Muscle of leg (tissue), 11 donors: Measurements from ENCODE around the gene MAST4. TPM values are rescaled to one million over a fixed set of nuclear protein-coding genes. Genes with fewer than 3 reads are reported as not detected.
"Not testable (repeated sequence)": the region's sequence is repeated elsewhere in the genome, so short reads cannot be mapped to it uniquely, and the experiment has no call there.

ENCODE experiments used
- DNase-seq: peaks from one replicate; pipeline ENCODE4 v3.0.0; 2013
- H3K27ac ChIP-seq: one replicate; pipeline ENCODE4 v1.5.1; 2013; ENCODE audit warnings: mild to moderate bottlenecking, low read length, control low read depth
- H3K27me3 ChIP-seq: one replicate; pipeline ENCODE4 v1.6.1; 2013; ENCODE audit warnings: low read length; ENCODE audit not compliant: control insufficient read depth, insufficient read depth
- H3K36me3 ChIP-seq: one replicate; pipeline ENCODE4 v1.6.1; 2013; ENCODE audit warnings: low read length; ENCODE audit not compliant: control insufficient read depth, insufficient read depth
- H3K4me1 ChIP-seq: one replicate; pipeline ENCODE4 v1.6.1; 2013; ENCODE audit warnings: low read length; ENCODE audit not compliant: control insufficient read depth, insufficient read depth
- H3K4me3 ChIP-seq: one replicate; pipeline ENCODE4 v1.5.1; 2013; ENCODE audit warnings: low read length, control low read depth
- H3K9me3 ChIP-seq: replicated peaks from 2 replicates; pipeline ENCODE4 v1.6.1; 2013; ENCODE audit warnings: low read depth, low read length; ENCODE audit not compliant: control insufficient read depth
- WGBS: methylation state at CpG from one replicate; pipeline ENCODE4 v1.1.5; 2013; ENCODE audit warnings: missing lambda C conversion rate; ENCODE audit not compliant: insufficient coverage; 5-methylcytosine and 5-hydroxymethylcytosine counted together
- polyA plus RNA-seq, 8 donors: library from polyadenylated mRNA; unstranded; fragments of 120-200 nt; gene quantifications; one replicate each; pipeline versions ENCODE4 v1.2.1 to v1.2.3, GENCODE V29; 2013; ENCODE audit warnings: inconsistent platforms in 1 of 8, low replicate concordance in 1 of 8; ENCODE audit not compliant: insufficient read length in 8 of 8, insufficient read depth in 1 of 8
- total RNA-seq: library from RNA; stranded (reverse); fragments of 120-200 nt; gene quantifications from one replicate; pipeline ENCODE4 v1.2.4, GENCODE V29; 2013

MAST4 gene
- total and polyA plus RNA-seq, 9 donors = 7.3 to 15.4 (median 10.9) TPM

DNA sequence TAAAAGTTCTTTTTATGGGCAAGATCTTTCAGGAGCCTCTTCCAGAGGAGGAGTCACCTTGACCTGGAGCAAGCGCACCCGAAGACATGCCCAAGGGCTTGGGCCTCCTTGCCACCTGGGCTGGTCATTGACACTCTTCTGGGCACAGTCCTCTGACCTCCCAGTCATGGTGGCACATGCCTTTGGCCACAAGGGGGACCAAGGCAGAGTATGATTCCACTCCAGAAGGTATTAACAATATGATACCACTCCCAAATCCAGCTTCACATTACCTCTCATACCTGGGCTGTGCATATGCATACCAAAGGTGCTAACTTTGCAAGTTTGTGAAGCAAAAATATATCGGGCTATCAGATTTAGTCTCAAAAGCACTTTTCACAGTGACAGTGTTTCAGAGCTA is 84.6 kb downstream of the MAST4 start:
- WGBS = 83% methylated on average over 3 of the region's 3 CpGs
- no peaks in the 10 kb centered on the region for H3K36me3 ChIP-seq
- H3K27me3 ChIP-seq = peaks cover 2% of the 10 kb centered on the region
- H3K4me1 ChIP-seq = no peaks in the 10 kb centered on the region
- no peak for DNase-seq
- H3K4me3 ChIP-seq = no peak overlapping the region
- H3K9me3 ChIP-seq = no peaks in the 10 kb centered on the region
- H3K27ac ChIP-seq = no peak overlapping the region

DNA sequence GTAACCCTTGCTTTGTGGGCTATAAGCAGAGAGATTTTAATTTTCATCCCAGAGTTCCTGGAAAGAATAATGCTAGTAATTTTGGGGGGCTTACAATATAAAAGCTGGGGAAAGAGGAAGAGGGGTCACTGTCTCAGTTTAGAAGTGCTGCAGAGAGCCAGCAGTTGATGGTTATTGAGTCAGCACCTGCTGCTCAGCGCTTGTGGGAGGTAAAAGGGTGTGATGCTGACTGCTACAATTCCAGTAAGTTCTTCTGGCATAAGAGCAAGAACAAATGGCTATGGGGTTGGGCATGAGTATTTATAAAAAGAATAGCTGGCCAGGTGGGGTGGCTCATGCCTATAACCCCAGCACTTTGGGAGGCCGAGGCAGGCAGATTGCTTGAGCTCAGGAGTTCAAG is 88.5 kb downstream of the MAST4 start:
- DNase-seq = no peak
- Histone ChIP-seq H3K4me1 (no peaks in the 10 kb centered on the region), H3K9me3 (no peaks in the 10 kb centered on the region), H3K27ac (no peak overlapping the region), H3K27me3 (no peaks in the 10 kb centered on the region), H3K36me3 (no peaks in the 10 kb centered on the region), H3K4me3 (no peak overlapping the region)
- 89% methylated on average over 2 of the region's 2 CpGs for WGBS

DNA sequence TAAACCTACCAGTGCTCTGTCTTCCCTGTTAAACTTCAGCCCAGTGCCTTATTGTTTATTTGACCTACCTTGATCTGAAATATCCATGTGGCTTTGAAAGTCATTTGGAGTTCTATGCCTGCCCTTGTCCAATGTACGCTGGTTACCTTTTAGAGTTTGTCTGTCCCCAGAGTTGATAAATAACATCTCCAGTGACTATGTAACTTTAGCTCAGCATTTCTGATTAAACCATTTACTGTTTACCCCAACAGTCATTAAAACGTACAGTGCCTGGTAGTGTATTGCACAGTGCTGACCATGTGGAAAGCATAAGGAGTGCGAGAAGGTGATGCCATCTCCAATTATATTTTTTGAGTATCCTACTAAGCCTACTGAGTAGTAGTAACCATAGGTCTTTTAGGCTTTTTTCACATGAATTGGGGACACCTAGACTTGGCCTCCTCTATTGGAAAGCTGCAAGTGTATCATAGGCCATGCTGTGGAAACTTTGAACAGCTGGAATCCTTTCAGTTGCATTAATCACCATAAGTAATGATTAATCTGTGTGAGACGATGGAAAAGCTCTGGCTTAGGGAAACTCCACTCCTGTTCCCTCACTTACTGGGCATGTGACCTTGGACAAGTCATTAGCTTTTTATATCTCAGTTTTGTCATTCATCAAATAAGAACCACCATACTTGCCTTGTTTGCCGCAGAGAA is 93.5 kb downstream of the MAST4 start:
- no peak overlapping the region for H3K4me3 ChIP-seq
- no peak for DNase-seq
- WGBS = 80% methylated on average over 1 of the region's 5 CpGs
- no peak overlapping the region for H3K27ac ChIP-seq
- H3K4me1 ChIP-seq = no peaks in the 10 kb centered on the region
- no peaks in the 10 kb centered on the region for H3K9me3 ChIP-seq
- H3K27me3 ChIP-seq = no peaks in the 10 kb centered on the region
- H3K36me3 ChIP-seq = no peaks in the 10 kb centered on the region

DNA sequence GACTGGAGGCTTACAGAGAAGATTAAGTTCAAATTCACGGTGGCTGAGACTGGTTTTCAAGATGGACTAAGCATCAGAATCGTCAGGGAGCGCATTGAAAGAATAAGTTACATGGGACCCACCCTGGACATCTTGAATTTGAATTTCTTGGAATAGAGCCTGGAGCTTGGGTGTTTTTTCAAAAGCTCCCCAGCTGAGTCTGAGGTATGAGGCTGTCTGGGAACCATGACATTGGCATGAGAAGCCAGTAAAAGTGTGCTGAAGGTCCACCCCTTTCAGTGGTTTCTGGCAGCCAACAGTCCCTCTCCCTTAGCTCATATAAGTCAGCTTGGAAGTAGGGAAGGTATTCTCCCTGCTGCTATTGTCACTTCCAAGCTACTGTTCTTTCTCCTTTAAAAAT is 97.8 kb downstream of the MAST4 start:
- Histone ChIP-seq H3K4me3 (no peak overlapping the region), H3K27me3 (no peaks in the 10 kb centered on the region), H3K9me3 (no peaks in the 10 kb centered on the region), H3K4me1 (no peaks in the 10 kb centered on the region), H3K36me3 (no peaks in the 10 kb centered on the region), H3K27ac (no peak overlapping the region)
- 65% methylated on average over 3 of the region's 3 CpGs for WGBS
- no peak for DNase-seq

DNA sequence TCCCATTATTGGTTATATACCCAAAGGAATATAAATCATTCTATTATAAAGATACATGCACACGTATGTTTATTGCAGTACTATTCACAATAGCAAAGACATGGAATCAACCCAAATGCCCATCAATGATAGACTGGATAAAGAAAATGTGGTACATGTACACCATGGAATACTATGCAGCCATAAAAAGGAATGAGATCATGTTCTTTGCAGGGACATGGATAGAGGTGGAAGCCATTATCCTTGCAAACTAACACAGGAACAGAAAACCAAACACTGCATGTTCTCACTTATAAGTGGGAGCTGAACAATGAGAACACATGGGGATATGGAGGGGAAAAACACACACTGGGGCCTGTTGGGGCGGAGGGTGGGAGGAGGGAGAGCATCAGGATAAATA is 99.6 kb downstream of the MAST4 start:
- no CpG with 5 or more reads among the region's 2 CpGs for WGBS

DNA sequence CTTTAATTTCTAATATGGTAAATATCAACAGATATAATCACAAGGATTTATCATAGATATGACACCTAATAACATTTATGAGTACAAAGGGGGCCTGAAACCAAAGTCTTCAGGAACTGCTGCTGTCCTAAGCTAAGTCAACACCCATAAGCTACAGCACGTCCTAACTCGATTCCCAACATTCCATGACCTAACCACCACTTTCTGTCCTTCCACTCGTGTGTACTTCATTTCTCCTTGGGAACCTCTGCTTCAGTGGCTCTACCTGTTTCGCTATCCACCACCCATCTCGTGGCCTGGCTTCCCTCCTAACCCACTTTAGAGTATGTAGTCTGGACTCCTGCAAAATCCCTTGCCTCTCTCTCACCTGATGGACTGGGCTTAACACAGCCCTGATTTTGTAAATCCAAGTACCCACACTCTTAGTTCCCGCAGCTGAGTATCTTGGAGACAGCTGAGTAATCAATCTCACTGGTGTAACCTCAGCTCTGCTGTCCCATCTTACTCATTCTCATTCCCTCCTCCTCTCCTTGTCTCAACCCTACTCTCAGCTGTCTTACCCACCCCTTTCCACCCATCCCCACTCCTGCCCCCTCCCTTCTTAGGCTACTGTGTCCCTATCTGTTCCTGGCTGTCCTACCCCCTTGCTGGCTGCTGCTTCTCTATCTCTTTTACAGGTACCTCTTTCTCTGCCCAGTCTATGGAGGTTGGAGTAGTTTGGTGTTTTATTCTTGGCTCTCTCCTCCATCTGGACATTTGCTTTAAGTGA is 101.8 kb downstream of the MAST4 start:
- no peak for DNase-seq
- no peak overlapping the region for H3K27ac ChIP-seq
- H3K27me3 ChIP-seq = no peaks in the 10 kb centered on the region
- no peaks in the 10 kb centered on the region for H3K4me1 ChIP-seq
- no peaks in the 10 kb centered on the region for H3K9me3 ChIP-seq
- WGBS = 80% methylated on average over 6 of the region's 6 CpGs
- H3K4me3 ChIP-seq = no peak overlapping the region
- no peaks in the 10 kb centered on the region for H3K36me3 ChIP-seq

More for the DNA sequence above, 99.6 kb downstream of the MAST4 start:
- H3K36me3 ChIP-seq, H3K27me3 ChIP-seq, H3K4me3 ChIP-seq, DNase-seq, H3K4me1 ChIP-seq, H3K27ac ChIP-seq, H3K9me3 ChIP-seq: not testable (repeated sequence)

DNA sequence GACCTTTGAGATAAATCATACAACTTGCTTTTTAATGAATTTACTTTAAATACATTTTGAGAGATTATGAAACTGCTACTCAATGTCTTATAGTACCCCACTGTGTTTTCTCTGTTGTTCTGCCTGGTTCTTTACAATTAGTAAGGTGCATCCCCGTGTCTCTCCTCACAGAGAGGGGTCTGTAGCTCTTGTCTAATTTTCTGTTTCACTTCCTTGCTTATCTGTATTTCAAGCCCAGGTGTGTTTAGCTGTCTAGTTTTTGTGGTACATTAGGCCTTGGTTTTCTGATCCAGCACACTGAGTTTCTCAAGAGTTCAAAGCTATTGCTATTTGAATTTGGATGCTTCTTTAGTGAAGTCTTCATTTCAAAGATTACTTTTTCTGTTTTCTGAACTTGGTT is 105.1 kb downstream of the MAST4 start:
- DNase-seq = no peak
- no CpG with 5 or more reads among the region's 1 CpG for WGBS
- H3K36me3 ChIP-seq = no peaks in the 10 kb centered on the region
- no peak overlapping the region for H3K4me3 ChIP-seq
- no peaks in the 10 kb centered on the region for H3K27me3 ChIP-seq
- H3K9me3 ChIP-seq = no peaks in the 10 kb centered on the region
- H3K27ac ChIP-seq = no peak overlapping the region
- H3K4me1 ChIP-seq = peaks cover 2% of the 10 kb centered on the region

DNA sequence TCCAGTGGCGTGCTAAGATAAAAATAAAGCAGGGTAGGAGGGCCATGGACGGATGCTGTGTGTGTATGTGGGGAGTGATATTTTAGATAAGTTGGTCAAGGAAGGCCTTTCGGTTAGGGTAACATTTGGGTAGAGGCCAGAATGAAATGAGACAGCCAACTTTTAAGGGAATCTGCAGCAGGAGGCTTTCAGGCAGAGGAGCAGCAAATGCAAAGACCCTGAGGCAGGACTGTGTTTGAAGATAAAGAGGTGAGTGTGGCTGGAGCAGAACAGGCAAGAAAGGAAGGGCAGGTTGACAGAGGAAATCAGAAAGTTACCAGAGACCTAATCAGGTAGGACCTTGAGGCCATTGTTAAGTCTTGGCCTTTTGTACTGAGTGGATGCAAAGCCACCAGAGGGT is 106.2 kb downstream of the MAST4 start:
- no peaks in the 10 kb centered on the region for H3K27me3 ChIP-seq
- no peak overlapping the region for H3K4me3 ChIP-seq
- H3K4me1 ChIP-seq = peaks cover 2% of the 10 kb centered on the region
- H3K9me3 ChIP-seq = no peaks in the 10 kb centered on the region
- no peaks in the 10 kb centered on the region for H3K36me3 ChIP-seq
- H3K27ac ChIP-seq = no peak overlapping the region
- 89% methylated on average over 3 of the region's 3 CpGs for WGBS
- no peak for DNase-seq

DNA sequence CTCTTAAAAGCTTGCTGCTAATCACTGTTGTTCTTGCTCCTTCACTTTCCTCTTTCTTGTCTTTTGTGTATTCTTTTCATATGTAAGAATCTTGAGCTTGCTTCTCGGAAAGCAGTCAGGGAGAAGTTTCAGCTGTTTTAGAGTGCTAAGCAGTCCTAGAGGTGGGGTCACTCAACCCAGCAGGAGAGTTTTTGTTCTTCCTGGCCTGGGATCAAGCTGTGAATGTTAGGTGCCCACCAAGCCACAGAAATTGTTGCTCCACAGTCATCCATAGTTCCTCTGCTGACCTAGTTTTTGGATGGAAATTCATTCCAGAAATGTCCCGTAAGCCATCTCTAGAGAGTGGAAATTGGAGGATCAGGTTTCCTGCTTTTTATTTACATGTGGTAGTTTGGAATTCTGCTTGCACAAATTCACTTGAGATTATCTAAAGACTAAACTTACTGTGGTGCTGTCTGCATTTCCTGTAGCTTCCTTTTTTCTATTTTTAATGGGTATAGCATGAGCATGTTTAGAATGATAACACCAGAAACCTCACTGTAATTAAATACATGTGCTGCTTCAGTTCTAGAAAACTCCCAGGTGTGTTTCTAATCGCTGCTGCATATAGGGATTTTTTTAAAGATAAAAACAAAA is 108.7 kb downstream of the MAST4 start:
- H3K27ac ChIP-seq = peak overlapping the region; percentile 45
- peak; percentile 86 for DNase-seq
- no peak overlapping the region for H3K4me3 ChIP-seq
- H3K9me3 ChIP-seq = no peaks in the 10 kb centered on the region
- H3K27me3 ChIP-seq = no peaks in the 10 kb centered on the region
- H3K4me1 ChIP-seq = peaks cover 2% of the 10 kb centered on the region
- WGBS = 0% methylated on average over 1 of the region's 3 CpGs
- no peaks in the 10 kb centered on the region for H3K36me3 ChIP-seq

DNA sequence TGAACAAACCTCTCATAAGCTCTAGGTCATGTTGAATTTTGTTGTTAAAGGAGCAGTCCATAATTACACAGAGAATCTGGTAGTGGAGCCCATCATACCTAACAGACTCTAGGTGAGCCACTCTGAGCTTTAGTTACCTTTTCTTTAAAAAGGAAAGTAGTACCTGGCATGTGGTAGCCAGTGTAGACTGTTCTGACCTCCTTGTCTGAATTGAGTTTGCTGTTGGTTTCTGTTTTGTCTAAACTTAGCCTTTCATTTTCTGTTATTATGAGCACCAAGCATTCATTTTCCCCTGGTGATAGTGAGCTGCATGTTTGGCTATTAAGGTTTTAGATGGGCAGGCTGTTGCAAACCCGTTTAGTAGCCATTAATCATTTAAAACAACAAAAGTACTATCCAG is 112.2 kb downstream of the MAST4 start:
- no peaks in the 10 kb centered on the region for H3K36me3 ChIP-seq
- no peak overlapping the region for H3K27ac ChIP-seq
- peaks cover 2% of the 10 kb centered on the region for H3K9me3 ChIP-seq
- H3K4me1 ChIP-seq = peaks cover 2% of the 10 kb centered on the region
- H3K27me3 ChIP-seq = no peaks in the 10 kb centered on the region
- no peak for DNase-seq
- H3K4me3 ChIP-seq = no peak overlapping the region
- no CpG with 5 or more reads among the region's 1 CpG for WGBS
